GM20000 (cell line): ENCODE measurements around the gene OLFML2B.
"Not testable (repeated sequence)": the region's sequence is repeated elsewhere in the genome, so short reads cannot be mapped to it uniquely, and the experiment has no call there.

Experiments used
- DNase-seq: peaks from one replicate; pipeline ENCODE4 v3.0.0; 2012; ENCODE audit warnings: low spot score
- CTCF ChIP-seq: IDR thresholded peaks from 2 replicates; pipeline ENCODE4 v1.5.1; 2012; ENCODE audit warnings: mild to moderate bottlenecking, control low read depth; ENCODE audit errors: extremely low read depth, missing control alignments

The OLFML2B gene

GRCh38 chr1:162023181-162023546, 505 bp downstream of the OLFML2B start:
- TF ChIP-seq CTCF, result no peak
- no peak for DNase-seq

GRCh38 chr1:162022626-162023025, 1.0 kb downstream of the OLFML2B start:
- no peak for TF ChIP-seq CTCF
- DNase-seq, result no peak

GRCh38 chr1:162021124-162021523, 2.5 kb downstream of the OLFML2B start:
- no peak for TF ChIP-seq CTCF
- DNase-seq, result no peak

- no peak for DNase-seq
- TF ChIP-seq CTCF, result no peak
These were observed 3.5 kb downstream of the OLFML2B start for GRCh38 chr1:162020150-162020549.

- DNase-seq, result no peak
- TF ChIP-seq CTCF, result no peak
These were observed 4.2 kb downstream of the OLFML2B start for GRCh38 chr1:162019446-162019845.

GRCh38 chr1:162019006-162019405, 4.7 kb downstream of the OLFML2B start:
- DNase-seq, result no peak
- TF ChIP-seq CTCF, result no peak

GRCh38 chr1:162018418-162018817, 5.3 kb downstream of the OLFML2B start:
- no peak for TF ChIP-seq CTCF
- DNase-seq, result no peak

GRCh38 chr1:162017791-162018190, 5.9 kb downstream of the OLFML2B start:
- DNase-seq, result not testable (repeated sequence)
